ENCODE measurements around the gene FBXL20.
"Not testable (repeated sequence)": the region's sequence is repeated elsewhere in the genome, so short reads cannot be mapped to it uniquely, and the experiment has no call there.

FBXL20 gene

GRCh38 chr17:39385040-39385439 is 16.4 kb downstream of the FBXL20 start:
- no peak for DNase-seq (ENCODE audit: low read depth in 2 of 3, low spot score in 2 of 3)

GRCh38 chr17:39380144-39380543 is 21.3 kb downstream of the FBXL20 start:
- no peak for DNase-seq (ENCODE audit: low read depth in 2 of 3, low spot score in 2 of 3)

GRCh38 chr17:39376434-39376833 is 25.0 kb downstream of the FBXL20 start:
- no peak for DNase-seq (ENCODE audit: low read depth in 2 of 3, low spot score in 2 of 3)

GRCh38 chr17:39367805-39368204 is 33.6 kb downstream of the FBXL20 start:
- not testable (repeated sequence) for DNase-seq (ENCODE audit: low read depth in 2 of 3, low spot score in 2 of 3)

- no peak for DNase-seq (ENCODE audit: low read depth in 2 of 3, low spot score in 2 of 3)
Measured at GRCh38 chr17:39365872-39366271, 35.6 kb downstream of the FBXL20 start.

- no peak for DNase-seq (ENCODE audit: low read depth in 2 of 3, low spot score in 2 of 3)
Measured at GRCh38 chr17:39365242-39365641, 36.2 kb downstream of the FBXL20 start.

GRCh38 chr17:39364236-39365025 is 37.0 kb downstream of the FBXL20 start:
- no peak for DNase-seq (ENCODE audit: low read depth in 2 of 3, low spot score in 2 of 3)

GRCh38 chr17:39361064-39361463 is 40.4 kb downstream of the FBXL20 start:
- no peak for DNase-seq (ENCODE audit: low read depth in 2 of 3, low spot score in 2 of 3)

- DNase-seq (ENCODE audit: low read depth in 2 of 3, low spot score in 2 of 3) = no peak
Measured at GRCh38 chr17:39360537-39360936, 40.9 kb downstream of the FBXL20 start.

GRCh38 chr17:39359994-39360393 is 41.4 kb downstream of the FBXL20 start:
- no peak for DNase-seq (ENCODE audit: low read depth in 2 of 3, low spot score in 2 of 3)

GRCh38 chr17:39357986-39358385 is 43.4 kb downstream of the FBXL20 start:
- no peak for DNase-seq (ENCODE audit: low read depth in 2 of 3, low spot score in 2 of 3)

GRCh38 chr17:39357488-39357887 is 43.9 kb downstream of the FBXL20 start:
- no peak for DNase-seq (ENCODE audit: low read depth in 2 of 3, low spot score in 2 of 3)

- no peak for DNase-seq (ENCODE audit: low read depth in 2 of 3, low spot score in 2 of 3)
Measured at GRCh38 chr17:39352986-39353385, 48.4 kb downstream of the FBXL20 start.

- DNase-seq (ENCODE audit: low read depth in 2 of 3, low spot score in 2 of 3) = no peak
Measured at GRCh38 chr17:39352511-39352910, 48.9 kb downstream of the FBXL20 start.

- DNase-seq (ENCODE audit: low read depth in 2 of 3, low spot score in 2 of 3) = no peak
Measured at GRCh38 chr17:39351508-39351907, 49.9 kb downstream of the FBXL20 start.

- DNase-seq (ENCODE audit: low read depth in 2 of 3, low spot score in 2 of 3) = no peak
Measured at GRCh38 chr17:39349246-39349645, 52.2 kb downstream of the FBXL20 start.

GRCh38 chr17:39346863-39347262 is 54.6 kb downstream of the FBXL20 start:
- not testable (repeated sequence) for DNase-seq (ENCODE audit: low read depth in 2 of 3, low spot score in 2 of 3)

- no peak for DNase-seq (ENCODE audit: low read depth in 2 of 3, low spot score in 2 of 3)
Measured at GRCh38 chr17:39341541-39341940, 59.9 kb downstream of the FBXL20 start.

- no peak for DNase-seq (ENCODE audit: low read depth in 2 of 3, low spot score in 2 of 3)
Measured at GRCh38 chr17:39340731-39341130, 60.7 kb downstream of the FBXL20 start.

- no peak for DNase-seq (ENCODE audit: low read depth in 2 of 3, low spot score in 2 of 3)
Measured at GRCh38 chr17:39339272-39339671, 62.2 kb downstream of the FBXL20 start.

GRCh38 chr17:39337649-39338048 is 63.8 kb downstream of the FBXL20 start:
- not testable (repeated sequence) for DNase-seq (ENCODE audit: low read depth in 2 of 3, low spot score in 2 of 3)

GRCh38 chr17:39335704-39336223 is 65.7 kb downstream of the FBXL20 start:
- DNase-seq (ENCODE audit: low read depth in 2 of 3, low spot score in 2 of 3) = no peak
